Heart left ventricle (tissue), 16 donors: ENCODE measurements around the gene PRKCB. TPM values are rescaled to one million over a fixed set of nuclear protein-coding genes. Genes with fewer than 3 reads are reported as not detected.
A peak's percentile ranks its signal among the peaks of the same experiment; 100 is the strongest.

Source experiments
- ATAC-seq, 4 donors: fragments of 200-7000 bp; cut with Tn5 transposase; one replicate each; pipeline ENCODE4 v1.9.1; 2020 to 2022; ENCODE audit warnings: moderate library complexity in 4 of 4, mild to moderate bottlenecking in 3 of 4, moderate number of reproducible peaks in 1 of 4
- DNase-seq, 5 donors: peaks; one replicate each; pipeline ENCODE4 v3.0.0-alpha.2; 2020
- H3K27ac ChIP-seq, 12 donors: fragments of 200-600 bp; sonication (generic) in 4 of 12; one replicate each; pipeline versions ENCODE4 v1.5.0 to v1.8.0; 2016 to 2022; ENCODE audit warnings: mild to moderate bottlenecking in 2 of 12
- H3K27me3 ChIP-seq, 9 donors: fragments of 200-600 bp; sonication (generic) in 2 of 9; one replicate each; pipeline versions ENCODE4 v1.5.1 to v1.8.0; 2016 to 2022; ENCODE audit warnings: mild to moderate bottlenecking in 3 of 9
- H3K36me3 ChIP-seq, 9 donors: fragments of 200-600 bp; sonication (generic) in 2 of 9; one replicate each; pipeline versions ENCODE4 v1.5.0 to v1.8.0; 2018 to 2022; ENCODE audit warnings: mild to moderate bottlenecking in 2 of 9
- H3K4me1 ChIP-seq, 12 donors: fragments of 200-600 bp; sonication (generic) in 4 of 12; one replicate each; pipeline versions ENCODE4 v1.5.0 to v1.8.0; 2016 to 2022; ENCODE audit warnings: mild to moderate bottlenecking in 3 of 12
- H3K4me3 ChIP-seq, 12 donors: fragments of 200-600 bp; sonication (generic) in 4 of 12; one replicate each; pipeline versions ENCODE4 v1.5.0 to v1.8.0; 2017 to 2022; ENCODE audit warnings: mild to moderate bottlenecking in 9 of 12, moderate library complexity in 4 of 12
- H3K9me3 ChIP-seq, 12 donors: fragments of 200-600 bp; sonication (generic) in 4 of 12; one replicate each; pipeline versions ENCODE4 v1.5.0 to v1.8.0; 2016 to 2022; ENCODE audit warnings: mild to moderate bottlenecking in 1 of 12
- CTCF ChIP-seq, 12 donors: fragments of 200-600 bp; sonication (generic) in 4 of 12; IDR thresholded peaks; one replicate each; pipeline versions ENCODE4 v1.5.0 to v1.8.0; 2018 to 2022; ENCODE audit warnings: antibody characterized with exemption in 12 of 12, mild to moderate bottlenecking in 5 of 12
- POLR2A ChIP-seq, 2 donors: fragments of 450-650 bp; IDR thresholded peaks; one replicate each; pipeline ENCODE4 v1.6.1; 2017; ENCODE audit warnings: antibody characterized with exemption in 2 of 2, mild to moderate bottlenecking in 2 of 2, moderate library complexity in 2 of 2
- WGBS, 4 donors: extraction: QIAGEN DNeasy Blood & Tissue Kit in 2 of 4; methylation state at CpG; one replicate each; pipeline versions ENCODE4 v1.1.5 to v1.1.7; 2013 to 2018; 5-methylcytosine and 5-hydroxymethylcytosine counted together
- intact Hi-C, 10 donors: fragments of 100-400 bp; cut with DNase I; formaldehyde crosslinking; loops; one replicate each; pipeline versions ENCODE4 v1.11.1 to v1.14.2; 2022
- polyA plus RNA-seq, 2 donors: library from polyadenylated mRNA; stranded (reverse); fragments of 200-250 nt; gene quantifications; one replicate each; pipeline ENCODE4 v1.2.3, GENCODE V29; 2013
- total RNA-seq, 9 donors: library from RNA; depleted of rRNA in 2 of 9; stranded (reverse); fragments of >200 nt in 2 of 9; fragmentation: NEBNext Ultra II Directional in 3 of 9; extraction: Animal tissue kit (Norgen Biotek cat#: 25700) in 3 of 9; gene quantifications; one replicate each; pipeline versions ENCODE4 v1.1.0 to v1.2.4, GENCODE V29; 2016 to 2023
- donor health status: ischemic (EF 13 %, LVEDD 7.1; RV severe dilation, severe dysfunction).
- donor health status: healthy with polysubstance abuse.
- donor health status: DM: no; HTN: yes; CAD: no.
- donor health status: DM: no; HTN: no; CAD: no.
- donor health status: ischemic (EF 25% LVEDD 6.9; RV normal size, moderate dysfunction).
- donor health status: ischemic (EF 25% LVEDD 5.7; RV mildly dilated, moderate dysfunction).
- donor health status: healthy.
- donor health status: DM: yes; HTN: yes; CAD: no.
- donor health status: ischemic (EF 35%, LVEDD 5.7; RV mildly dilated, moderate dysfunction).
- donor health status: nonischemic (EF 11% LVEDD 7.7; RV severe dilation, severe dysfunction).
- donor health status: DM: yes; HTN: yes; CAD: no.
- donor health status: PGD.
- donor health status: ischemic (EF 29% LVEDD 5.4; RV normal size, mild dysfunction).
- donor health status: nonischemic (EF 23%, LVEDD 6.1; RV moderate dilation, normal function).

PRKCB gene
- total and polyA plus RNA-seq, 11 donors = 0.30 to 18.4 (median 1.7) TPM

GRCh38 chr16:23945243-23945642, 109.5 kb downstream of the PRKCB start:
- Histone ChIP-seq H3K4me1 (peaks cover 0 to 16% (median 0%) of the 10 kb centered on the region in 12 donors), H3K9me3 (no peaks in the 10 kb centered on the region), H3K27me3 (no peaks in the 10 kb centered on the region), H3K4me3 (no peak overlapping the region), H3K27ac (no peak overlapping the region), H3K36me3 (no peaks in the 10 kb centered on the region)
- 61 to 76% (median 68%) methylated on average over 4 of the region's 4 CpGs for WGBS, 4 donors
- intact Hi-C loops = no loop called here
- TF ChIP-seq CTCF (IDR thresholded peaks at IDR 0.05) = no peak
- no peak for TF ChIP-seq POLR2A (IDR thresholded peaks at IDR 0.05)
- no peak for ATAC-seq
- no peak for DNase-seq

DNA sequence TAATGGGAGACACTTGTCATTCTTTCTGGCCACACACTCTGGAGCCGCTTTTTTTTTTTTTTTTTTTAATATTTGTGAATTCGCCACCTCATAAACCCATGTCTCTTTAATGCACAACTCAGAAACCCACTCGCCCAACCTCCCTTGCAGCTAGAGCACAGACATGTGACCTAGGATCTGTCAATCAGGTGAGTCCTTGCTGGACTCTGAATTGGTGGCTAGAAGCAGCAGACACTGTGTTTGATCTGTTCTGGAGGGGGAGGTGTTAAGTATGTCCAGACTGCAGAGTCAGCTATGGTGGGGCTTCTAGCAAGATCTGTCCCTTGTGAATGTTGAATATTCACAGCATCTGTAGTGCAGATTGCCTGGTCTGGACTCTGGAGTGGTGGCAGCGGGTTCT, 112.1 kb downstream of the PRKCB start:
- Histone ChIP-seq H3K36me3 (no peaks in the 10 kb centered on the region), H3K4me3 (no peak overlapping the region), H3K27ac (peak overlapping the region in 1 of 12 donors; percentile 60), H3K9me3 (no peaks in the 10 kb centered on the region), H3K27me3 (peaks cover 0 to 5% (median 0%) of the 10 kb centered on the region in 9 donors), H3K4me1 (peaks cover 0 to 42% (median 0%) of the 10 kb centered on the region in 12 donors)
- intact Hi-C loops = no loop called here
- WGBS, 4 donors = 90 to 93% (median 91%) methylated on average over 4 of the region's 4 CpGs
- ATAC-seq = no peak
- TF ChIP-seq CTCF (IDR thresholded peaks at IDR 0.05) (no peak), POLR2A (IDR thresholded peaks at IDR 0.05) (no peak)
- DNase-seq = no peak

- Histone ChIP-seq H3K27me3 (peaks cover 0 to 17% (median 0%) of the 10 kb centered on the region in 9 donors), H3K27ac (peak overlapping the region in 1 of 12 donors; percentile 60), H3K4me3 (no peak overlapping the region), H3K36me3 (no peaks in the 10 kb centered on the region), H3K9me3 (no peaks in the 10 kb centered on the region), H3K4me1 (peaks cover 0 to 46% (median 0%) of the 10 kb centered on the region in 12 donors)
- no peak for TF ChIP-seq POLR2A (IDR thresholded peaks at IDR 0.05)
- TF ChIP-seq CTCF (IDR thresholded peaks at IDR 0.05) = no peak
- 73 to 86% (median 81%) methylated on average over 11 of the region's 11 CpGs for WGBS, 4 donors
- intact Hi-C loops = no loop called here
- no peak for ATAC-seq
- DNase-seq = no peak
Measured at GRCh38 chr16:23948949-23949411, 113.2 kb downstream of the PRKCB start.

DNA sequence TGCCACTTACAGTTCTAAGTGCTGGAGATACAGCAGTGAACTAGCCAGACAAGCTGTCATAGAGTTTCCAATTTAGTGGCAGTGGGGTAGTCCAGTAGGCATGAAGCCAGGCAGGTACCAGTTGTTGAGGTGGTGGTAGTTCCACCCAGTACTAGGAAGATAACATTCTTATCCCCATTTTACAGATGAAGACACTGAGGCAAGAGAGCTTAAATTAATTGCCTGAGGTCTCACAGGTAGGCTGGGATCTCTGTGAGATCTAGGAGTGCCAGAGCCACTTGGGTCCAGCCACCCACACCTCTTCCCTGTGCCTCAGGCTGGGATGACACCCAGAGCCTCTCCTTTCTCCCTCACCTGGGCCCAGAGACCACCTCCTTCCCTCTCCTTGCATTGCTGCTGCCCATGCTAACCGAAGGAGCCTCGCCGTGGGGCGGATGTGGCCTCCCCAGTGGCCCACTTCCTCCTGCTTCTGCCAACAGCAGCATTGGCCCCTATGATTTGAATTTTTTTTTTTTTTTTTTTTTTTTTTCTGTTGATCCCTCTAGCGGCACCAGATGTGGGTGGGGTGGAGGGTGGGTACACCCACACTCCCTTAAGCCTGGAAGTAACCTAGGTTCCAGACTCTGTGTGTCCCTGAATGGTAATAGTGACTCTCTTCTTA, 114.0 kb downstream of the PRKCB start:
- Histone ChIP-seq H3K27me3 (peaks cover 0 to 23% (median 0%) of the 10 kb centered on the region in 9 donors), H3K4me3 (no peak overlapping the region), H3K27ac (peak overlapping the region in 1 of 12 donors; percentile 82), H3K4me1 (peaks cover 0 to 46% (median 0%) of the 10 kb centered on the region in 12 donors), H3K36me3 (no peaks in the 10 kb centered on the region), H3K9me3 (no peaks in the 10 kb centered on the region)
- no peak for TF ChIP-seq CTCF (IDR thresholded peaks at IDR 0.05)
- no peak for TF ChIP-seq POLR2A (IDR thresholded peaks at IDR 0.05)
- WGBS, 4 donors = 68 to 81% (median 75%) methylated on average over 5 of the region's 5 CpGs
- intact Hi-C loops = no loop called here
- DNase-seq (peak in 3 of 5 donors; percentile 28 to 74 (median 38)), ATAC-seq (peak in 1 of 4 donors; percentile 37)
